Measurements from ENCODE around the gene PPP1R8.

DNA sequence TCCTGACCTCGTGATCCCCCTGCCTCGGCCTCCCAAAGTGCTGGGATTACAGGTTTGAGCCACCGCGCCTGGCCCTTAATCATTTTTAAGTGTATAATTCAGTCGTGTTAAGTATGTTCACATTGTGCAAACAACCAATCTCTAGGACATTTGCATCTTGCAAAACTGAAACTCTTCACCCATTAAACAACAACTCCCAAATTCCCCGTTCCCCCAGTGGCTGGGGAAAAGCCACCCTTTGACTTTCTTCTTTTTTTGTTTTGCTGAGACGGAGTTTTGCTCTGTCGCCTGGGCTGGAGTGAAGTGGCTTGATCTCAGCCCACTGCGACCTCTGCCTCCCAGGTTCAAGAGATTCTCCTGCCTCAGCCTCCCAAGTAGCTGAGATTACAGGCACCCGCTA lies 35.2 kb downstream of the PPP1R8 start:
- TF ChIP-seq, protein P1, sequence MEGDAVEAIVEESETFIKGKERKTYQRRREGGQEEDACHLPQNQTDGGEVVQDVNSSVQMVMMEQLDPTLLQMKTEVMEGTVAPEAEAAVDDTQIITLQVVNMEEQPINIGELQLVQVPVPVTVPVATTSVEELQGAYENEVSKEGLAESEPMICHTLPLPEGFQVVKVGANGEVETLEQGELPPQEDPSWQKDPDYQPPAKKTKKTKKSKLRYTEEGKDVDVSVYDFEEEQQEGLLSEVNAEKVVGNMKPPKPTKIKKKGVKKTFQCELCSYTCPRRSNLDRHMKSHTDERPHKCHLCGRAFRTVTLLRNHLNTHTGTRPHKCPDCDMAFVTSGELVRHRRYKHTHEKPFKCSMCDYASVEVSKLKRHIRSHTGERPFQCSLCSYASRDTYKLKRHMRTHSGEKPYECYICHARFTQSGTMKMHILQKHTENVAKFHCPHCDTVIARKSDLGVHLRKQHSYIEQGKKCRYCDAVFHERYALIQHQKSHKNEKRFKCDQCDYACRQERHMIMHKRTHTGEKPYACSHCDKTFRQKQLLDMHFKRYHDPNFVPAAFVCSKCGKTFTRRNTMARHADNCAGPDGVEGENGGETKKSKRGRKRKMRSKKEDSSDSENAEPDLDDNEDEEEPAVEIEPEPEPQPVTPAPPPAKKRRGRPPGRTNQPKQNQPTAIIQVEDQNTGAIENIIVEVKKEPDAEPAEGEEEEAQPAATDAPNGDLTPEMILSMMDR (IDR thresholded peaks at IDR 0.05): no peak
- no peak for TF ChIP-seq POLR2A (IDR thresholded peaks at IDR 0.05; ENCODE audit: low read depth)
